Measurements from ENCODE around the gene ELP4.

GRCh38 chr11:31810779-31811647 lies 301.4 kb downstream of the ELP4 start, which contains the start of gene PAX6:
- no peak for TF ChIP-seq CTCF (IDR thresholded peaks at IDR 0.05; ENCODE audit: insufficient read depth, low read length, poor library complexity, severe bottlenecking)
- no peak for TF ChIP-seq EZH2phosphoT487 (conservative IDR thresholded peaks at IDR 0.05; ENCODE audit: low read length)

All from SU-DHL-6 (cell line).